Left ventricle myocardium inferior (tissue), 1 donor: ENCODE measurements around the gene HAT1. TPM values are rescaled to one million over a fixed set of nuclear protein-coding genes. Genes with fewer than 3 reads are reported as not detected.

Experiments used
- DNase-seq: peaks from one replicate; pipeline ENCODE4 v3.0.0-alpha.2; 2020
- H3K27ac ChIP-seq: fragments of 200-600 bp; replicated peaks from 2 replicates; pipeline ENCODE4 v1.8.0; 2021
- H3K27me3 ChIP-seq: fragments of 200-600 bp; 2 replicates; pipeline ENCODE4 v1.8.0; 2021; ENCODE audit warnings: low read depth
- H3K36me3 ChIP-seq: fragments of 200-600 bp; 2 replicates; pipeline ENCODE4 v1.8.0; 2021
- H3K4me1 ChIP-seq: fragments of 200-600 bp; 2 replicates; pipeline ENCODE4 v1.8.0; 2021
- H3K4me3 ChIP-seq: fragments of 200-600 bp; 2 replicates; pipeline ENCODE4 v1.8.0; 2021; ENCODE audit warnings: mild to moderate bottlenecking, moderate library complexity
- H3K9me3 ChIP-seq: fragments of 200-600 bp; replicated peaks from 2 replicates; pipeline ENCODE4 v1.8.0; 2021
- CTCF ChIP-seq: fragments of 200-600 bp; IDR thresholded peaks from 2 replicates; pipeline ENCODE4 v1.8.0; 2021; ENCODE audit warnings: antibody characterized with exemption, mild to moderate bottlenecking, borderline replicate concordance
- intact Hi-C: fragments of 100-400 bp; cut with micrococcal nuclease; formaldehyde crosslinking; loops from one replicate; pipeline ENCODE4 v1.11.0; 2022
- total RNA-seq: library from RNA; stranded (reverse); fragmentation: NEBNext Ultra II Directional; extraction: Animal tissue kit (Norgen Biotek cat#: 25700); gene quantifications from one replicate; pipeline ENCODE4 v1.2.1, GENCODE V29; 2021
- donor health status: DM: no; HTN: yes; CAD: no; lungs with severe emphysema.

HAT1 gene
- total RNA-seq, 1 donor from 2014 or later = 31.0 TPM

- intact Hi-C loops = no loop called here
- no peak for TF ChIP-seq CTCF
These were observed 30.5 kb downstream of the HAT1 start for GRCh38 chr2:171952748-171953147.

GRCh38 chr2:171956135-171956825, 34.0 kb downstream of the HAT1 start:
- H3K36me3 ChIP-seq = peaks cover 15% of the 10 kb centered on the region
- TF ChIP-seq CTCF = no peak
- H3K27me3 ChIP-seq = no peaks in the 10 kb centered on the region
- H3K27ac ChIP-seq = peak overlapping the region; percentile 29
- intact Hi-C loops = no loop called here
- peaks cover 46% of the 10 kb centered on the region for H3K4me1 ChIP-seq
- DNase-seq = no peak
- no peak overlapping the region for H3K4me3 ChIP-seq
- no peaks in the 10 kb centered on the region for H3K9me3 ChIP-seq

More at GRCh38 chr2:171952748-171953147, 30.5 kb downstream of the HAT1 start:
- no peaks in the 10 kb centered on the region for H3K9me3 ChIP-seq
- no peak overlapping the region for H3K4me3 ChIP-seq
- peaks cover 21% of the 10 kb centered on the region for H3K36me3 ChIP-seq
- no peak for DNase-seq
- peaks cover 11% of the 10 kb centered on the region for H3K4me1 ChIP-seq
- no peaks in the 10 kb centered on the region for H3K27me3 ChIP-seq
- H3K27ac ChIP-seq = no peak overlapping the region

GRCh38 chr2:171957061-171957460, 34.8 kb downstream of the HAT1 start:
- no peaks in the 10 kb centered on the region for H3K9me3 ChIP-seq
- no peak for TF ChIP-seq CTCF
- H3K36me3 ChIP-seq = peaks cover 15% of the 10 kb centered on the region
- no peaks in the 10 kb centered on the region for H3K27me3 ChIP-seq
- no peak overlapping the region for H3K4me3 ChIP-seq
- intact Hi-C loops = no loop called here
- no peak for DNase-seq
- no peak overlapping the region for H3K27ac ChIP-seq
- peaks cover 46% of the 10 kb centered on the region for H3K4me1 ChIP-seq

DNA sequence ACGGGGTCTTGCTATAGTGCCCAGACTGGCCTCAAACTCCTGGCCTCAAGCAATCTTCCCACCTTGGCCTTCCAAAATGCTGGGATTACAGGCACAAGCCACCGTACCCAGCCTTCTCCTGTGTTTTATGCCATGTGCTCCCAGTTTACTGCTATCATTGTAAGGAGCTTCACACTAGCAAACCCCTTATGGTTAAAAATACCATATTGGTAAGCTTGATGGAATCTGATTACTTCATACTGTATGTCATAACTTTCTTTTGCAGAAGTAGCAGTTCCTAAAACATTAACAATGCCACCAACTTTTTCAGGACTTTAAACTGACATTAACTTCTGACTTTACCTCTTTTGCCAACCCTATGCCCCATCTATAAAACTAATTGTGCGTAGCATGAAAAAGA, 36.2 kb downstream of the HAT1 start:
- DNase-seq = no peak
- TF ChIP-seq CTCF = no peak
- H3K27ac ChIP-seq = no peak overlapping the region
- intact Hi-C loops = no loop called here
- no peaks in the 10 kb centered on the region for H3K27me3 ChIP-seq
- H3K36me3 ChIP-seq = peaks cover 8% of the 10 kb centered on the region
- no peak overlapping the region for H3K4me3 ChIP-seq
- no peaks in the 10 kb centered on the region for H3K9me3 ChIP-seq
- peaks cover 46% of the 10 kb centered on the region for H3K4me1 ChIP-seq

DNA sequence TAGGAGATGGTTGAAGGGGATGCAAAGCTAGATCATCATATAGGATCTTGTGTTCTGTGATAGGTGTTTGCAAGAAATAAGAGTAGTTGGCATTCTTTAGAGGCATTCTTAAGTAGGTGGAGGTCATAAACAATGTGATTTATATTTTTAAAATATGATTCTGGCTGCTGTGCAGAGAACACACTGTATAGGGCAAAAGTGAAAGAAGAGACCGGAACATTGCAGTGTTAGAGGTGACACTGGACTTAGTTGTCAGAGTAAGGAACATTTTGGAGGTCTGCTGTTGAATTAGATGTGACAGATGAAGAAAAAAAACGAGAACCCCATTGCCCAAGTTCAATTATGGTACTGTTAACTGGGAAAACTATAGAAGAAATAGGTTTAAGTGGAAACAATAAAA, 37.7 kb downstream of the HAT1 start:
- peaks cover 4% of the 10 kb centered on the region for H3K36me3 ChIP-seq
- H3K9me3 ChIP-seq = no peaks in the 10 kb centered on the region
- TF ChIP-seq CTCF = no peak
- no peak for DNase-seq
- no peak overlapping the region for H3K4me3 ChIP-seq
- H3K27ac ChIP-seq = no peak overlapping the region
- peaks cover 38% of the 10 kb centered on the region for H3K4me1 ChIP-seq
- H3K27me3 ChIP-seq = no peaks in the 10 kb centered on the region
- intact Hi-C loops = no loop called here
